Measurements from ENCODE around the gene RCC1.
"Not testable (repeated sequence)": the region's sequence is repeated elsewhere in the genome, so short reads cannot be mapped to it uniquely, and the experiment has no call there.

Gene RCC1

DNA sequence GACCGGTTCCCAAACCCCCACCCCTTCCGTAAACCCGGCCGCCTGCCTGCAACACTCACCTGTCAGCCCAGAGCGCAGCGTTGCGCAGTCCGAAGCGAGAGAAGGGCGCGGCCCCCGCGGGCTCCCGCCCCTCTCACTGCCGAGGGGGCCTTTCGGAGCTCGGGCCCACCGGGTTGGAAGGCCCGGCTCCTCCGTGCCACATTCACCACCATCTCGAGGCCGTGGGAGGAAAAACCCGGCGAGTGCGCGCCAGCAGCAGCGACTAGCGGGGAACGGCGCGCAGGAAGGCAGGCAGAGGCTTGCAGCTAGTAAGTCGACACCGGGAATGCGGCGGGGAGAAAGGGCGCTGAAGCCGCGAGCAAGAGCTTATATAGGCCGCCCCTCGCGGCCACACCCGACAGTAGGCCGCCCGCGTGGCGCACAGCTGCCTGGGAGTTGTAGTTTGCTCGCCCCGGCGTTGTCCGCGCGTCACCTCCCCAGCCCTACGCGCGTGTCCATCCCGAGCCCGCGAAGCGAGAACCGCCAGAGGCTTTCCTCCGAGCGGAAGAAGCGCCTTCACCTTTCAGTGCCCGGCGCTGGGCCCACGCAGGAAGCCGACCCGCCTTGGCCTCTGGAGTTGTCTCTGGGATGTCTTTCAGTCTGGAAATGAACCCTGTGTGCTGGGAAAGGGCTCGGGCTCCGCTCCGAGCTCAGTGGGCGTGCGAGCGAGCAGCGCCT, 75.8 kb downstream of the RCC1 start:
- in situ Hi-C loops (cut with HindIII; ENCODE audit: low sequenced_read_pairs): no loop called here

DNA sequence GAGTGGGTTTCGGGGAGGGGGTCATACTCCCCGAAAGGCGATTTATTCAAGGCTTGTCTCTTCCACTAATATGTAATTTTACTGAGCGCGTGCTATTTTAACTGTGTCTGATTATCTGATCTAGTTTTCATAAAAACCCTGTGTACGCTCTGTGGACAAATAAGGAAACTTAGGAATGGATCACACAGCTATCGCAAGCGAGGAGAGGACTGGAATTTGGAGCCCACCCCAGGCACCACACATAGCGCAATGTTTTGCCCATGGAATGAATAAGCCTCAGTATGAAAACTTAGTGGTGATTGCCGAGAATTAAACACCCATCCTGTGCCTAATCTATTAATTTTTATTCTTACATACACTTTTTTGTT, 76.4 kb downstream of the RCC1 start:
- in situ Hi-C loops (cut with HindIII; ENCODE audit: low sequenced_read_pairs): no loop called here

DNA sequence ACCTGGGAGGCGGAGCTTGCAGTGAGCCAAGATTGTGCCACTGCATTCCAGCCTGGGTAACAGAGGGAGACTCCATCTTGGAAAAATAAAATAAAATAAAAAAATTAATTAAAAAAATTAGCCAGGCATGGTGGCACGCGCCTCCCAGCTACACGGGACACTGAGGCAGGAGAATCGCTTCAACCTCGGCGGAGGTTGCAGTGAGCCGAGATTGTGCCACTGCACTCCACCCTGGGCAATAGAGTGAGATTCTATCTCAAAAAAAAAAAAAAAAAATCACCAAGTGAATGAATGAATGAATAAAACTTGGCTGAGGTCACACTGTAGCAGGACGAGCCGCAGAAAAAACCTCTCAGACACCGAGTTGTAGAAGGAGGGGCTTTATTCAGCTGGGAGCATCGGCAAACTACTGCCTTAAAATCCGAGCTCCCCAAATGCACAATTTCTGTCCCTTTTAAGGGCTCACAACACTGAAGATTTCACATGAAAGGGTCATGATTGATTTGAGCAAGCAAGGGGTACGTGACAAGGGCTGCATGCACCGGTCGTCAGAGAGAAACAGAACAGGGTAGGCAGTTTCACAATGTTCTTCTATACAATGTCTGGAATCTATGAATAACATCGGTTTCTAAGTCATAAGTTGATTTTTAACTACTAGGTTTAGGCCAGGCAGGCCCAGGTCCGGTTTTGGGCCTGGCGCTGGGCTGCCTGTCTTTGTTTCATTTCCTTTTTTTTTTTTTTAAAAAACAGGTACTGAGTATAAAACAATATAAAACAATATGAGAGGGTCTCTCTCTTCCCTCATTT, 80.9 kb downstream of the RCC1 start:
- in situ Hi-C loops (cut with HindIII; ENCODE audit: low sequenced_read_pairs): not testable (repeated sequence)
